Embryonic facial prominence (tissue), 1 donor: ENCODE data around the gene ANKRD11.
"Not testable (repeated sequence)": the region's sequence is repeated elsewhere in the genome, so short reads cannot be mapped to it uniquely, and the experiment has no call there.

Experiments
- DNase-seq: peaks from one replicate; pipeline ENCODE4 v3.0.0-alpha.2; 2016; ENCODE audit errors: extremely low spot score

ANKRD11 gene

DNA sequence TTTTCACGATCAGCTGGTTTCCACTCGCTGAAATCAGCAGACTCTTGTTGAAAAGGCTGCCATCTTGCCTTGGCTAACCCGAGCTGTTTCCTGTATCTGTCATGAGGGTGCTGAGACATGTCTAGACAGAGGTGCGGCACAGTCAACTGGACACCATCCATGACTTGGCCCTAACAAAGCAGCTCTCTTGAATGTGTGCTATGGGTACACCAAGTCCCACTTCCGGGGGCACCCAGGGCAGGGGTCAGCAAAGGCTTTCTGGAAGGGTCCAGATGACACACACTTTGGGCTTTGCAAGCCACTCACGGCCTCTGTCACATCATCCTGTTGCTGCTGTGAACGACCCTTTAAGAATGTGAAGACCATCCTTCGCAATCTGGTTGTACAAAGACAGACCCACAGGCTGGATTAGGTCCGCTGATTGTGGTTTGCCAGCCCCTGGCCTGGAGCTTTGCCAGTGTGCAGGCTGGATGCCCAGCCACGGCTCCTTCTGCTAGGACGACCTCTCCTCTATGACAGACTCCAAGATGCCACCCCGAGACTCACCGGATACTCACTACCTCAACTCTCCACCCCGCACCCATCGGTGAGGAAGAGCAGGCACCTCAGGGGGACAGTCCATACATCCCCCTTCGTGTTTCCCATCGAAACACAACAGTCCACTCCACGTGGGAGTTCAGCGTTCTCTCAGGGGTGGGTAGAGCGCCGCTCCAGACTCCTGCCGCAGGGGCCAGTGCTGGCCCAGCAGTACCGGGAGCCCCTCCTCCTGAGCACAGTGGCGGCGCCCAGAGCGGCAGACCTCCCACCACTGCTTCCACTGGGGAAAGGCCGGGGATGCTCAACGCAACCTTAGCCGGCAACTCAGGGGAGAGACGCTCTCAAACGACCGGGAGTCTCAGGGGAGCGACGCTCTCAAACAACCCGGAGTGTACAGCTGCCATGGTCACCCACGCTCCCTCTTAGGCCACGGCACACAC, 123.5 kb downstream of the ANKRD11 start:
- no peak for DNase-seq

DNA sequence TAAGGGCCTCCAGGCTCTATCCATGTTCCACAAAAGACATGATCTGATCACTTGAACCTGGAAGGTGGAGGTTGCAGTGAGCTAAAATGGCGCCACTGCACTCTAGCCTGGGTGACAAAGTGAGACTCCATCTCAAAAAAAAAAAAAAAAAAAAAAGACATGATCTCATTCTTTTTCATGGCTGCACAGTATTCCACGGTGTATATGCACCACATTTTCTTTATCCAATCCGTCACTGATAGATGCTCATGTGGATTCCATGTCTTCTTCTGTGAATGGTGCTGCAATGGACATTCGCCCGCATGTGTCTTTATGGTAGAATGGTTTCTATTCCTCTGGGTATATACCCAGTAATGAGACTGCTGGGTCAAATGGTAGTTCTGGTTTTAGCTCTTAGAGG, 124.4 kb downstream of the ANKRD11 start:
- DNase-seq: no peak

DNA sequence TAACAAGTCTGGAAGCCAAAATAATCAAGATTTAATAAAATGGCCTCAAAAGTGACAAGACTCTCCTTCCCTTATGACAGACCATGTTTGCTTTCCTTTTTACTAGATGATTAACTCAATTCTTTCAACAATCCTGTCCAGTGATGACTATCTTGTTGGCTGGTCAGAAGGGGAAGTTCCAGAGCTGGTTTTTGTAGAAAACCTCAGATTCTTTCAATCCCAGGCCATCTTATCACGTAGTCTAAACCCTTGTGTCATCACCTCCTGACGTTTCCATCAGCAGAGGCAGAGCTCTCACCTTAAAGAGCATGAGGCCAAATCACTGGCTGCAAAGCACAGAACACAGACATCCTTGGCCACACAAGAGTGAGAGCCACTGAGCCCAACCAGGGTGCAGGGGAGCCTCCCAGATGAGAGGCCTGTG, 125.3 kb downstream of the ANKRD11 start:
- DNase-seq: no peak

DNA sequence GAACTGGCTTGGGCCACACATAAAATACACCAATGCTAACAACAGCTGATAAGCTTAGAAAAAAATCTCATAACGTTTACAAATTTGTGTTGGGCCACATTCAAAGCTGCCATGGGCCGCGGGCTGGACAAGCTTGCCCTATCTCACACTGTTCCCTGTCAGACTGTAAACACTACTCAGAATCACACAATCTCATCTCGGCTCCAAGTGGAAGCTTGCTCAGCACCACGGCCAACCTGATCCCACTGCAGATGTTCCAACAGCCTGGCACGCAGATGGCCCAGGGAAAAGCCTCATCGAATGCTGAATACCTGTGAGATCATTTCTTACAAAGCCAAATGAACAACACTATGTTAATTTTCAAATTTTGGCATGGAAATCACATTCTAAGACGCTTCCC, 125.8 kb downstream of the ANKRD11 start:
- DNase-seq: no peak

DNA sequence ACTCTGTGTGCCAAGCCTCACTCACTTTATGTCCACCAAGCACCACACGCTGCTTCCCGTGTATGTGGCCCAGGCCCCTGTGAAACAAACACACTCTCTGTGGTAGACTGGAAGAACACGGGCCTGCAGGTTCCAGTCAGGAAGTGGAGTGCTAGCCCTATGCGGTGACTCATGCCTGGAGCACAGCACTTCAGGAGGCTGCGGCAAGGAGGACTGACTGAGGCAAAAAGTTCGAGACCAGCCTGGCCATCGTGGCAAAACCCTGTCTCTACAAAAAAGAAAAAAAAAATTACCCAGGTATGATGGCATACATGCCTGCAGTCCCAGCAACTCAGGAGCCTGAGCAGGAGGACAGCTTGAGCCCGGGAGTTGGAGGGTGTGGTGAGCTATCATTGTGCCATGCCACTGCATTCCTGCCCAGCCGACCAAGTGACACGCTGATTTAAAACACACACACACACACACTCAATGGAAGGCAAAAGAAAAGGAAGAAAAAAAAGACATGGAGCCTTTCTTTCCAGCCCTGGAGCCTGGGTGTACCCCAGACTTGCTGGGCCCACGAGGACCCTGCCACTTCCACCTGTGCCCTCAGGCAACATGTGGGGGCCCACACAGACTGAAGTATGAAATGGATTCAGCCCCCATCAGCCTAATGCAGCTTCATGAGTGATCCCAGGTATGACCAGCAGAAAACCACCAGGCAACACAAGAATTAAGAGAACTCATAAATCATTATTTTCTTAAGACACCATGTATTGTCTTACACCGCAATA, 126.6 kb downstream of the ANKRD11 start:
- DNase-seq: no peak

DNA sequence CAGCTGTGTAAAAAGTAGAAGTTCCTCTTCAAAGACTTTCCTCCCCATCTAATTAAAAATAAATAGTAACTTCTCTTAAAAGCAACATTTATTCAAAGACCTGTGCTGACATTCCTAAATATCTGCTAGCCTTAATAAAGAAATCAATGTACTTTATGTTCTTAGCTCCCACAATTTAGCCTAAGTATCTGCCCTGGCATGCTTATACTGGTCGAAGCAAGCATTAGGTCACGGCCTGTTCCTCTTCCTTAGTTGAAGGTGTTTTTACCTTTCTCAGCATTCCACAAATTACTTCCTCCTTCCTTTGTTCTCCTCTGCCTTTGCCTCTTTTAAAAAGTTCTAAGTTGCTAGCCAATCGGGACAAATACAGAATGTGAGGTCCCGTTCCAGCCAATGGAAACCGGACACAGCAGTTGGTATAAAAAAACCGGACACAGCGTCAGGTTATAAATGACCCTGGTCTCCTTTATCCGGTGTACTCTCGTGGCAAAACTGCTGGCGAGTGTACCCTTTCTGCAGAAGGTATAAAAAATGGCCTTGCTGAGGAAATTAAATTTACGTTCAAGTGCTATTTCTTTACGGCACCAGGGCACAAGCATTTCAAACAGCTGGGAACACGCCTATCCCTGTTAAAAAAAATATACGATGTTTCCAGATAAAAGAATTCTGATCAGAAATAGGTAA, 127.7 kb downstream of the ANKRD11 start:
- DNase-seq: not testable (repeated sequence)

DNA sequence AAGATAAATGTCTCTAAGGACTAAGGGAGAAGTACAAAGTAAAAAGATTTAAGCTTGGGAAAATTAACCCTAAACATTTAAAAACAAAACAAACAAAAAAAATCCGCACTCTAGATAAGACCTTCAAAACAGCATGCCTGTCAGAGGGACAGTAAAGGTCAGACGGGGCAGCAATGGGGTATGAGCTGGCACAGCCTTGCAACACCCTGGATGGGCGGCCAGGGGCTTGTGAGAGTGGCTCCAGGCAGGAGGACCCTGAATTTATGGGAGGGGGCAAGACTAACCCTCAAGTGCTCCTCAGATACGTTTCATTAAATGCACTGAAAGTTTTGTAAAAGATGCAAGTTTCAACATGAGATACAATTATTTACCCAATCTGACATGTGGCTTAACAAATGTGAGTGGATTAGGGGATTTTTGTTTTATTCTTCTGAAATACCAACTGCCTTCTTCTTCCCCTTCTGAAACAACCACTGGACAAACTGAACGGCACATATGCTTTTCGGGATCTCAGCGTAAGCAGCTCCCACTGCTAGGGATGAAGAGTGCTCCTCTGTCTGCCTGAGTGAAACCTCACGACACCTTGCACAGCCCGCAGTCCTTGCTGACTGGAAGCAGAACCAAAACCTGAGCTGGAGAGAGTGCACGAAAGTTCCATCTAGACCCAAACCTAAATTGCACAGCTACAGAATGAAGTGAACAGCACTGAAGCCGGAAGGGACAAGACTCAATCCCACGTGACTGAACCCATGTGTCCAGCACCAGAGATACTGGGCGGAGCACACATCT, 128.4 kb downstream of the ANKRD11 start:
- DNase-seq: no peak

DNA sequence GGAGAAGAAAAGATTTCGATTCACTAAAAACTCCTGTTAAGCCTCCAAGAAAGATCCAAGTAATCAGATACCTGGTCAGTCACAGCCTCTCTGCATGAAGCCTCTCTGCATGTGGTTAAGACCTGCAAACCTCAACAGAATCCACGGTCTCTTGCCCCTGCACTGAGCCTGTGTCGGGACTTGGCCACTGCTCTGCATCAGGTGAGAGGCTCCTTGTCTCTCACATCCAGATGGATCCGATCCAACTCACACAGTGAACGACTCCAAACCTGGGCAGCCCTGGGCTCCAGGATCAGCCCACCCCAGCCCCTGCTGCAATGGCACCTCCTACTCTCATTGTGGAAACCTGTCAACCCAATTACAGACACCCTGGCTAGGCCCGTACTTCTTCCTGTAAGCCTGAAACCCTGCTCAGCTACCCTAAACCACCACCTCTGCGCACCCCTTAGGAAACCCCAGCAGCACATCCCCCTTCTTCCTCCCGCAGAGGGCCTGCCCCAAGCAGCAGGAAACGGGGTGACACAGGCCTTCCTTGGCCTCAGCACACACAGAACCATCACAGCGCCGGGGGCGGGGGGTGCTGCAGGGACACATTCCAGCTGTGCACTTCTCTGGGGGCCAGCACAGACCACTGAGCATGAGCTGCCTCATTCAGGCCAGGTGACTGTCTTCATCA, 129.5 kb downstream of the ANKRD11 start:
- no peak for DNase-seq

DNA sequence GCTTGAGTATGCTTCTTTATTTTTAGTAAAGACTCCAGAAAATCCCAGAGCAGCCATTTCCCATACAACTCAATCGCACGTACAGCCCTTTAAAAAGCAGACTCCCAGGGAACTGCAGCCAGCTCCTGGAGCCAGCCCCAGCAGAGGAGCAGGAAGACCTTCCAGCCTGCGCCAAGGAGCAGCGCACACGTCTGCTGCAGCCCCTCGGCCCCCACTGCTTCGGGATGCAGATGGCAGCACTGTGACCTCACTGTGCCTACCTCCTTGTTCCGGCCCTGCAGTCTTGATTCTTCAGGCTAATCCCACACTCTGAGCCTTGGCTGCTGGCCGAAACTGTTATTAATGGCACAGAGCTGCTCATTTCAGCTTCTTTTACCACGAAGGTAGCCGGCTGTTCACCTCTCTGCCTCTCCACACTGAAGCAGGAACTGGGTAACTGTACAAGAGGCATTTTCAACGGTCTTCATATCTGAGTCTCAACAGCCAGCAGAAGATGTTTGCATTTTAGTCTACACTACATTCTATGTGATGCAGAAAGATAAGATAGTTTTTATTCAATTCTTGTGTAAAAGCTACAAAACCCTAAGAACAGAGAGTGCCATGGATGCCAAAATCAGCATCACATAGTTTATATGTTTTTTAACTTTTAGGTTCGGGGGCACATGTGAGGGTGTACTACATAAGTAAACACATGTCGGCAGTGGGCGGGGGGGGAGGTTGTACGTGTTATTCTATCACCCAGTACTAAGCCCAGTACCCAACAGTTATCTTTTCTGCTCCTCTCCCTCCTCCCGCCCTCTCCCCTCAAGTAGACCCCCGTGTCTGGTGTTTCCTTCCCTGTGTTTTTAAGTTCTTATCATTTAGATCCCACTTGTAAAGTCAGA, 130.9 kb downstream of the ANKRD11 start:
- DNase-seq: no peak

DNA sequence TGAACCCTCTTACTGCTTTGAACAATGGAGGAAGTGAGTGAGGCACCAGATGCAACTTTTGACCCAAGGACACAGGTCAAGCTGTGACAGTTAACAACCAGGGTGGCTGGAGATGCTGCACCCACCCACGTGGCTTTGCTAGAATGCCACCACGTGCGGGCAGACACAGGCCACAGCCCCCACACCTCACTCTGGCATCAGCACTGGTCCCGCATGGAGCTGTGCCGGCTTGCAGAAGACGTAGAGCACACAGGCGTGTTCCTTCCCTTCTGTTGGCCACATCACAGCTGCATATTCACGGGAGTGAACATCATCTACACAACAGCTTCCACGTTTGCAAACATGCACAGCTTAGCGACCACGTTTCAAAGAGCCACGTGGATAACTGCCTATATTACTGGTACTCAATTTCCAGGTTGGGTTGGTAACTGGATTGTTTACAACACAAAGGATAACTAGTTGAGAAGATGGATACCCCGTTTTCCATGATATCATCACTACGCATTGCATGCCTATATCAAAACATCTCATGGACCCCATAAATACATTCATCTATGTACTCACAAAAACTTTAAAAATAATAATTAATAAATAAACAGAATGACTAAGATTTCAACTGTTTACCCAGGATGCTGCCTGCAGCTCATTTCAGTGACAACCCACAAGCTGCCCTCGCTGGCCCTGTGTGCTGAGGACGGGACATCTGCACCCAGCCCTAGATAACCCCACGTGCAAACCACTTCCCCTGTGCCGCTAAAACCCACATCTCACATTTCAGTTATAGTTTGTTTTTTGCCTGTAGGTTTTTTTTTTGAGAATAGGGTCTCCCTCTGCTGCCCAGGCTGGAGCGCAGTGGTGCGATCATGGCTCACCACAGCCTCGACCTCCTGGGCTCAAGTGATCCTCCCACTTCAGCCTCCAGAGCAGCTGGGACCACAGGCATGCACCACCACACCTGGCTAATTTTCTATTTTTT, 132.0 kb downstream of the ANKRD11 start:
- DNase-seq: no peak

DNA sequence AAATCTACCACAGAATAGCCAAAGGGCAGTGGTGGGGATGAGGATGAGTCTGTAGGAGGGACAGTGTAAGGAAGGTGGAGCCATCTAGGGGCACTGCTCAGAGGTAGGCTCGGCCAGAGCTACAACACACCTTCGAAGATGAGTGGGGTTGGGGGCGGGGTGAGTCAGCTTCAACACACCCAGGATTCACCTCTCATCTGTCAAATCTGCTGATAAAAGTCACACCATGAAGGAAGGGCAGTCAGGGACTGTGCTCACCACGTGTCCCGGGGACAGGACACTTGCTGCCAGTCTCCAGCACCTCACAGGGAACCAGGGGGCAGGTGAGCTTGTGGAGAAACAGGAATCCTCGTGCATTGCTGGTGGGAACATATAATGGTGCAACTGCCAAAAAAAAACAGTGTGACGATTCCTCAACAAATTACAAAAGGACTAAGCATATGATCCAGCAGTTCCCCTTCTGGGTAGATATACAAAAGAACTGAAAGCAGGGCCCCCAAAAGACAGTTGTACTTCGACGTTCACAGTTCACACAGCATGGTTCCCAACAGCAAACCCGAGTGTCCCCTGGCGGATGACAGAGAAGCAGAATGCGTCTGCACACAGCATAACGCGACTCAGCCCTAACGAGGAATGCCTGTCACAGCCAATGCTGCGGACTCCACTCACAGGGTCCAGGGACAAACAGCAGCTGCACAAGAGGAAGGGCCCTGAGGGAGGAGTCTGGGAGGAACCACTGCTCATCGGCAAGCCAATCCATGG, 133.1 kb downstream of the ANKRD11 start:
- no peak for DNase-seq

DNA sequence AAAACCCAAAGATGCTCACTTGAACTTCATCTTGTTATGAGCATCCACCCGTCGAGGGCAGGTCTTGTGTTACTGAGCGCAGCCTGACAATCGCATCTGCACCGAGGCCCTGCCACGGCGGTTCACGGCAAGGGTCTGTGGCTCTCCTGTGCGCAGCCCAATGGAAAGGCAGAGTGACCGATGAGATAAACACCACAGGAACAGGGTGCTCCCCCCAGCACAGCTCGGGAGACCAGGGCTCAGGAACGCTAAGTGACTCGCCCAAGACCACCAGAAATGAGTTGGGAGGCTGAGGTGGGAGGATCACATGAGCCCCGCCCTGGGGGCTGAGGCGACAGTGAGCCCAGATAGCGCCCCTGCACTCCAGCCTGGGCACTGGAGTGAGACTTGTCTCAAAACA, 134.7 kb downstream of the ANKRD11 start:
- no peak for DNase-seq

DNA sequence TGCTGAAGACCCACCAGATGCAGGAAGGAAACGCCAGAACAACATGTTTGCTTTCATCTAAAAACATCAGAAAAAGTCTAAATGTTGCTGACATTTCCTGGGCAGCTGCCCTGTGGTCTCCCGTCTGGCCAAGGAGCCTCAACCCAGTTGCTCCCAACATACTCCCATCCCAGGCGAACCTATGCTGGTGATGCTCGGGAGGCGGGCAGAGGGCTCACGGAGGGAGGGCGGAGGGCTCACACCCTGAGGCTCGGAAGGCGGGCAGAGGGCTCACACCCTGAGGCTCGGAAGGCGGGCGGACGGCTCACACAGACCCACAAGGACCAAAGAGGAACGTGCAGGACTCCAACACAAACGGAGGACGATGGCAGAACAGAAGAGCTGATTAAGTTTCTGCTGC, 135.4 kb downstream of the ANKRD11 start:
- no peak for DNase-seq

DNA sequence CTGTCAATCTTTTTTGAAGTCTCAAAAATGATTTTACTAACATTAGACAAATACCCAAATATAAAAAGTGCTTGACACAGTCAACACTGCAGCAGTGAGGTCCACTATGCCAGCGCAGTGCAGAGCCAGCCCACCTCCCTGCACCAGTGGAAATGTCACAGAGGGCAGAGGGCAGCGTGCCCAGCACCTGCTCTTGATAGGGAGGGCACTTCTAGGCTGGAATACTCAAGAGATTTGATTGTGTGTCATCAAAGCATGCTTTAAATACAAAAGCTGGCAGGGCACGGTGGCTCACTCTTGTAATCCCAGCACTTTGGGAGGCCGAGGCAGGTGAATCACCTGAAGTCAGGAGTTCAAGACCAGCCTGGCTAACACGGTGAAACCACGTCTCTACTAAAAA, 136.0 kb downstream of the ANKRD11 start:
- no peak for DNase-seq

DNA sequence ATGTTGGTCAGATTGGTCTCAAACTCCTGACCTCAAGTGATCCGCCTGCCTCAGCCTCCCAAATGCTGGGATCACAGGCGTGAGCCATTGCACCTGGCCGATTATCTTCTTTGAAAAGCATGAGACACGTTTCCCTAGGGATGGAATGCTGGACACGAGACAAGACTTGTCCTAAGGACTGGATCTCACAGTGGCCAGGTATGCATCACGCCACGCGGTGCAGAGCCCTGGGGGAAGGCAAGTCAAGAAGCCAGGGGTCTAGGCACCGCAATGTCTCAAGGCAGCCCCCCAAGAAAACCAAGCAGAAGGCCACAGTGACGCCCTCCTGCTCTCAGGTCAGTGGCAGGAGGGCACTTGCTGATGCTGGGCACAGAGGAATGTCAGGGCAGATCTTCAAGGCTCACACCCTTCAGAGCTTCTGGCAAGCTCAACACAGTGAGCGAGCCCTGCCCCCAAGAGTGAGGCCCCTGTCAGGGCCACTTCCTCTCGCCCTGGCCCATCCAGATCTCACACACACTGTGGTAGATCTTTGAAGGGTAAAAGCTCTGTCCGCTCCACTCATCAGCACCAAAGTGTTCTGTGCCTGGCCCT, 138.2 kb downstream of the ANKRD11 start:
- no peak for DNase-seq

DNA sequence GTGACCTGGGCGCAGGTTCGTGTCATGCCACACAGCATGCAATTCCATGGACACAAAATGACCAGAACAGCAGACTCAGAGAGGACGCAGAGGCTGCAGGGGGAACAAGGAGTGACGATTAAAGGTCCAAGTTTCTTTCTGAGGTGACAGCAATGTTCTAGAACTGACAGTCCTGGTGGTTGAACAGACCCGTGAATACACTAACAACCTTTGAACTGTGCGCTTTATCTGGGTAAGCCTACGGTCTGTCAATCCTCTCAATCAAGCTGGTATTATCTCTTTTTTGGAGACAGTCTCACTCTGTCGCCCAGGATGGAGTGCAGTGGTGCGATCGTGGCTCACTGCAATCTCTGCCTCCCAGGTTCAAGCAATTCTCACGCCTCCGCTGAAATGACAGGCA, 138.7 kb downstream of the ANKRD11 start:
- no peak for DNase-seq

DNA sequence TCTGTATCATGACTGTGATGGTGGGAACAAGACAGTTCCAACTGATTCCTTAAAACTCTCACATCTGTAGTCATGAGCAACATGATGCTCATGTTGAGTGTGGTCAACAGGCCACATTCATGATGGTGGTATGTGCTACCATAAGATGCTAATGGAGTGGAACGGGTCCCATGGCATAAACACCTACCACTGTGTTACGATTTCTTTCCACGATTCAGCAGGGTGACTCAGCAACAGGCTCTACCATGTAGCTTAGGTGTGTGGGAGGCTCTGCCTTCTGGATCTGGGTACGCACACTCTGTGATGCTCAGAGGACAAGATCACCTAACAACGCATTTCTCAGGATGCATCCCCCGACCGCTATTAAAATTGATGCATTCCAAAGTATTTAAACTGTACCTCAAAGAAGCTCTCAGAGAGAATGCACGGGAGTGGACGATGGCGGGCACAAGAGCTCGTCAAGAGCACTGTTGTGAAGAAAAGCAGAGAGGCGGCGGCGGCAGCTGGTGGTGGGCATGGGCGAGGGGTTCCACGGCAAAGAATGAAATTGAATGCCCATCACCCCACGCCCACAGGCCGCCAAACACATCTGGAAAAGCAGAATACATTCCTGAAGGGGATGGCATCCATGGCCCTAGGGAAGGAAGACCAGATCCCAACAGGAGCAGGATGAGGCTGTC, 139.5 kb downstream of the ANKRD11 start:
- no peak for DNase-seq
